ENCODE data around the gene SFXN5. TPM values are rescaled to one million over a fixed set of nuclear protein-coding genes. Genes with fewer than 3 reads are reported as not detected.
A peak's percentile ranks its signal among the peaks of the same experiment; 100 is the strongest.

SFXN5 gene
- total RNA-seq, 1 experiment from 2014 or later, result 31.3 TPM

DNA sequence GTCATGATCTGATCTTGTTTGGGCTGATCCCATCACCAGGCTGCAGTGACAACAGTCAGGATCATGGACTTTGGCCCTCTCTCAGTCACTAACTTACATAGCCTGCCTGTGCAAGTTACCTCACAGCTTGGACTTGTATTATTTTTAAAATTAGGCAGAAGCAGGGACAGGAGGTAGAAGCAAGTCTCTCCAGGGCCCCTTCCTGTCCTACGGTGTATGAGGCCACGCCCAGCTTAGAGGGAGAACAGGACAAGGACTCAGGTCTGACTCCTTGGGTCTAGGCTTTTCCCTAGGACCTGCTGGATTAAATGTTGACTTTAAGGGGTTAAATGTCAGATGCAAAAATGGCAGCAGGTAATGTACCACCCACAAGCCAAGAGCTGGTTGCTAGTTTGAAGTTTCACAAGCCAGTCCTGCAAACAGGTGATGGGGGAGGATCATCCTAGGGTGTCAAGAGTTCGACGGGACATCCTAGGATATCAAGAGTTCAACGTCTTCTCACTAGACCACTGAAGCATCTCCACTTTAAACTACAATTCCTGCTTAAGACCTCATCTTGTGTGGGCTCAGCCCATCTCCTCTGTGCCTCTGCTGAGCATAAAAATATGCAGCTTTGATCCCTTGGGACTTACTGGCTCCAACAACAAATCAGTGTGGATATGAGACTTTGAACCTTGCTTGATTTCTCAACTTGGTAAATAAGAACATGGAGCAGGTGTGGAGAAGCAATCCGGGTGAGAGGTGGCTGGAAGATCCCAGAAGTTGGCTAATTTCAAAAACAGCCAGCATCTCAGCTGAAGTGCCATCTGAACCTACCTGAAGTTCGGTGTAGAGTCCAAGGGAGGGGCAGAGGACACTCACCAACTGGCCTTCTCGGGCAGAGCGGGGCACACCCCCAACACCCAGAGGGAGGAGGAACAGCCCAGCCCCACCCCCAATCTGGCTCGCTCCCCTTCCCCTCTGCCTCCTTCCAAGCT lies 39.5 kb downstream of the SFXN5 start:
- no peaks in the 10 kb centered on the region for H3K36me3 Mint-ChIP-seq (ENCODE audit: insufficient read depth, unreplicated experiment)
- H3K27me3 ChIP-seq (replicated peaks; ENCODE audit: control insufficient read depth, insufficient read depth, low read length), result no peaks in the 10 kb centered on the region
- H3K4me3 Mint-ChIP-seq (ENCODE audit: unreplicated experiment), result peak overlapping the region; percentile 72
- H3K9me3 Mint-ChIP-seq (ENCODE audit: unreplicated experiment), result no peaks in the 10 kb centered on the region
- H3K27ac Mint-ChIP-seq (ENCODE audit: unreplicated experiment), result peak overlapping the region; percentile 45
- ChIA-PET POLR2A (interaction anchor here (0.6 to 1.4 kb wide), 5 partner anchors 13 to 201 kb away, joined by 3 to 5 read pairs (median 3); partner anchors contain the start of genes PRADC1 and SFXN5), CTCF (interaction anchor here (0.5 to 1.6 kb wide), 7 partner anchors 19 to 180 kb away, joined by 3 to 5 read pairs (median 3); no protein-coding TSS in a partner anchor)
- H3K9me3 ChIP-seq, result no peaks in the 10 kb centered on the region
- H3K27me3 Mint-ChIP-seq (ENCODE audit: insufficient read depth, unreplicated experiment), result no peaks in the 10 kb centered on the region
- no peaks in the 10 kb centered on the region for H3K36me3 ChIP-seq (ENCODE audit: control insufficient read depth, insufficient read depth, low read length)
- peak; percentile 78 to 84 for DNase-seq
- H3K4me1 Mint-ChIP-seq (ENCODE audit: low read depth, unreplicated experiment), result peaks cover 33% of the 10 kb centered on the region
- TSS peak; percentile 61 for BruUV-seq (replicated peaks)
- H3K4me1 ChIP-seq, result peaks cover 40% of the 10 kb centered on the region
- TF ChIP-seq, protein P1, sequence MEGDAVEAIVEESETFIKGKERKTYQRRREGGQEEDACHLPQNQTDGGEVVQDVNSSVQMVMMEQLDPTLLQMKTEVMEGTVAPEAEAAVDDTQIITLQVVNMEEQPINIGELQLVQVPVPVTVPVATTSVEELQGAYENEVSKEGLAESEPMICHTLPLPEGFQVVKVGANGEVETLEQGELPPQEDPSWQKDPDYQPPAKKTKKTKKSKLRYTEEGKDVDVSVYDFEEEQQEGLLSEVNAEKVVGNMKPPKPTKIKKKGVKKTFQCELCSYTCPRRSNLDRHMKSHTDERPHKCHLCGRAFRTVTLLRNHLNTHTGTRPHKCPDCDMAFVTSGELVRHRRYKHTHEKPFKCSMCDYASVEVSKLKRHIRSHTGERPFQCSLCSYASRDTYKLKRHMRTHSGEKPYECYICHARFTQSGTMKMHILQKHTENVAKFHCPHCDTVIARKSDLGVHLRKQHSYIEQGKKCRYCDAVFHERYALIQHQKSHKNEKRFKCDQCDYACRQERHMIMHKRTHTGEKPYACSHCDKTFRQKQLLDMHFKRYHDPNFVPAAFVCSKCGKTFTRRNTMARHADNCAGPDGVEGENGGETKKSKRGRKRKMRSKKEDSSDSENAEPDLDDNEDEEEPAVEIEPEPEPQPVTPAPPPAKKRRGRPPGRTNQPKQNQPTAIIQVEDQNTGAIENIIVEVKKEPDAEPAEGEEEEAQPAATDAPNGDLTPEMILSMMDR (IDR thresholded peaks at IDR 0.05; ENCODE audit: insufficient read depth in 1 of 2, low read depth in 1 of 2, low read length in 1 of 2, severe bottlenecking in 1 of 2, unreplicated experiment in 1 of 2), result no peak
- intact Hi-C loops (cut with micrococcal nuclease; ENCODE audit: unreplicated experiment), result loop anchor here (1.0 to 2.0 kb wide), 5 partner anchors 11 to 59 kb away; partner anchors contain the start of gene SFXN5
- no peak overlapping the region; the same call in 1 of the 2 replicates for H3K4me3 ChIP-seq (ENCODE audit: low read depth, low read length)

DNA sequence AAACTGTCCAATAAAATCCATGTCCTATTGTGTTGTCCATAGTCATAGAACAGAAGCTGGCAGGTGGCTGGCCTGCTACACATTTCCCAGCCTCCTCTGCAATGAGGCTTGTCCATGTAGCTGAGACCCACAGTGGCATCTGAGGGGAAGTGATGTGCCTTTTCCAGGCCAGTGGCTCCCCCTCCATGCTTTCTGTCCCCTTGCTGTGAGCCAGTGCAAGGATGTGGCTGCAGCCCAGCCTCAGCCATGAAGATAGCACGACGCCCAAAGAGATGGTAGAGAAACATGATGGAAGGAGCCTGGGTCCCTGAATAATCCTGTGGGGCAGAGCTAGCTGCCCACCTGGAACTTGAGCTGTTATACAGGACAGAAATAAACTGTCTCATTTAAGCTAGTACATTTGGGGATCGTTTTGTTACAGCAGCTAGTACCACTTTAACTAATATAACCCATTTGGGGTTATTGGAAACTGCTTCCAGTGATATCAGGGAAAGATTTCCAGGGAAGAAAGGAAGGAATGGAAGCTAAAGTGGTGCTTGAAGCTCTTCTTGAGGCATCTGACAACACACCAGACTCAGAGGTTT lies 40.3 kb downstream of the SFXN5 start:
- H3K9me3 ChIP-seq, result no peaks in the 10 kb centered on the region
- peaks cover 40% of the 10 kb centered on the region for H3K4me1 ChIP-seq
- no TSS peak for BruUV-seq (replicated peaks)
- TF ChIP-seq, protein P1 (IDR thresholded peaks at IDR 0.05; ENCODE audit: insufficient read depth in 1 of 2, low read depth in 1 of 2, low read length in 1 of 2, severe bottlenecking in 1 of 2, unreplicated experiment in 1 of 2), result no peak
- peaks cover 33% of the 10 kb centered on the region for H3K4me1 Mint-ChIP-seq (ENCODE audit: low read depth, unreplicated experiment)
- peak overlapping the region; percentile 45 for H3K27ac Mint-ChIP-seq (ENCODE audit: unreplicated experiment)
- intact Hi-C loops (cut with micrococcal nuclease; ENCODE audit: unreplicated experiment), result loop anchor here (1.0 kb wide), 1 partner anchor 58 kb away; no protein-coding TSS in a partner anchor
- H3K36me3 ChIP-seq (ENCODE audit: control insufficient read depth, insufficient read depth, low read length), result no peaks in the 10 kb centered on the region
- H3K4me3 ChIP-seq (ENCODE audit: low read depth, low read length), result no peak overlapping the region
- POLR2A ChIA-PET, result interaction anchor here (0.6 to 1.4 kb wide), 3 partner anchors 14 to 202 kb away, joined by 3 to 4 read pairs (median 3); partner anchors contain the start of gene PRADC1
- peak overlapping the region; percentile 72 for H3K4me3 Mint-ChIP-seq (ENCODE audit: unreplicated experiment)
- CTCF ChIA-PET, result interaction anchor here (0.6 to 1.6 kb wide), 4 partner anchors 38 to 181 kb away, joined by 3 to 4 read pairs (median 3); no protein-coding TSS in a partner anchor
- H3K9me3 Mint-ChIP-seq (ENCODE audit: unreplicated experiment), result no peaks in the 10 kb centered on the region
- H3K27me3 Mint-ChIP-seq (ENCODE audit: insufficient read depth, unreplicated experiment), result no peaks in the 10 kb centered on the region
- H3K36me3 Mint-ChIP-seq (ENCODE audit: insufficient read depth, unreplicated experiment), result no peaks in the 10 kb centered on the region
- H3K27me3 ChIP-seq (replicated peaks; ENCODE audit: control insufficient read depth, insufficient read depth, low read length), result no peaks in the 10 kb centered on the region
- no peak for DNase-seq

- H3K4me1 ChIP-seq, result peaks cover 35% of the 10 kb centered on the region
- Mint-ChIP-seq H3K4me1 (ENCODE audit: low read depth, unreplicated experiment) (peaks cover 27% of the 10 kb centered on the region), H3K4me3 (ENCODE audit: unreplicated experiment) (no peak overlapping the region), H3K27me3 (ENCODE audit: insufficient read depth, unreplicated experiment) (no peaks in the 10 kb centered on the region), H3K27ac (ENCODE audit: unreplicated experiment) (no peak overlapping the region), H3K36me3 (ENCODE audit: insufficient read depth, unreplicated experiment) (peaks cover 6% of the 10 kb centered on the region), H3K9me3 (ENCODE audit: unreplicated experiment) (no peaks in the 10 kb centered on the region)
- POLR2A ChIA-PET, result no interaction called here
- H3K36me3 ChIP-seq (ENCODE audit: control insufficient read depth, insufficient read depth, low read length), result no peaks in the 10 kb centered on the region
- no peaks in the 10 kb centered on the region for H3K27me3 ChIP-seq (replicated peaks; ENCODE audit: control insufficient read depth, insufficient read depth, low read length)
- H3K9me3 ChIP-seq, result no peaks in the 10 kb centered on the region
- no TSS peak for BruUV-seq (replicated peaks)
- CTCF ChIA-PET, result no interaction called here
- no peak for DNase-seq
- H3K4me3 ChIP-seq (ENCODE audit: low read depth, low read length), result no peak overlapping the region
- intact Hi-C loops (cut with micrococcal nuclease; ENCODE audit: unreplicated experiment), result no loop called here
- TF ChIP-seq, protein P1 (IDR thresholded peaks at IDR 0.05; ENCODE audit: insufficient read depth in 1 of 2, low read depth in 1 of 2, low read length in 1 of 2, severe bottlenecking in 1 of 2, unreplicated experiment in 1 of 2), result no peak
Measured at GRCh38 chr2:73028841-73029240, 42.7 kb downstream of the SFXN5 start.

All from Caco-2 (cell line).